Measurements from ENCODE around the gene CHRNA3.
"Not testable (repeated sequence)": the region's sequence is repeated elsewhere in the genome, so short reads cannot be mapped to it uniquely, and the experiment has no call there.

Gene CHRNA3

GRCh38 chr15:78619022-78619950 lies 1.5 kb downstream of the CHRNA3 start:
- H3K27ac ChIP-seq = no peak overlapping the region
- no peak for DNase-seq (ENCODE audit: low read depth, low spot score)

DNA sequence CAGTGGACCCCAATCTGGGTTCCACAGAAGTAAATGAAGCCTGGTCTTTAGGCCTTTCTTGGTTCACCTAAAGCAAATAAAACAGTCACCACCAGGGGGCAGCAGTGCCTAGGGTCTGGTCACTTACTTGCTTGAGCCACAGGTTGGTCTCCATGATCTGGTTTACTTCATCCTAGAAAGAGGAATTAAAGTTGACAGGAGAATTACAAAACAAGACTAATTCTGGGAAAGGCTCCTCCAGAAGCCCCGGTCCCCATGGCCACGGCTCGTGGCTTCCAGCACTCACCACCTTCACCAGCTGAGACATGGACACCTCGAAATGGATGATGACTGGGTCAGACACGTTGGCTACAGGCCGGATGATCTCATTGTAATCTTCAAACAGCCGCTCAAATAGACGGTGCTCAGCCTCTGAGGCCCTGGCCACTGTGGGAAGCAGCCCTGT lies 2.3 kb downstream of the CHRNA3 start:
- no peak for DNase-seq (ENCODE audit: low read depth, low spot score)

DNA sequence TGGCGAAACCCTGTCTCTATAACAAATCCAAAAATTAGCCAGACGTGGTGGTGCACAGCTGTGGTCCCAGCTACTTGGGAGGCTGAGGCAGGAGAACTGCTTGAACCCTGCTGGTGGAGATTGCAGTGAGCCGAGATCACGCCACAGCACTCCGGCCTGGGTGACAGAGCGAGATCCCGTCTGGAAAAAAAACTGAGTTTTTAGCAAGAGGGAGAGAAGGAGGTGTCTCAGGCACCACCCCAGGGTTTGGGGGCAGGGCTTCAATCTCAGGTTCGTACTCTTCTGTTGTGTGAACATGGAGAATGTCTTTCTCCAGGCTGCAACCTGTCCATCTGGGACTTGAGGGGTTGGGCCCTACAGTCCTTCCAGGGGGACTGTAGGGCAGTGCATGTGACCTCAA lies 2.7 kb downstream of the CHRNA3 start:
- H3K27ac ChIP-seq = no peak overlapping the region
- no peak for DNase-seq (ENCODE audit: low read depth, low spot score)

More for the DNA sequence above, 2.3 kb downstream of the CHRNA3 start:
- H3K27ac ChIP-seq = no peak overlapping the region

DNA sequence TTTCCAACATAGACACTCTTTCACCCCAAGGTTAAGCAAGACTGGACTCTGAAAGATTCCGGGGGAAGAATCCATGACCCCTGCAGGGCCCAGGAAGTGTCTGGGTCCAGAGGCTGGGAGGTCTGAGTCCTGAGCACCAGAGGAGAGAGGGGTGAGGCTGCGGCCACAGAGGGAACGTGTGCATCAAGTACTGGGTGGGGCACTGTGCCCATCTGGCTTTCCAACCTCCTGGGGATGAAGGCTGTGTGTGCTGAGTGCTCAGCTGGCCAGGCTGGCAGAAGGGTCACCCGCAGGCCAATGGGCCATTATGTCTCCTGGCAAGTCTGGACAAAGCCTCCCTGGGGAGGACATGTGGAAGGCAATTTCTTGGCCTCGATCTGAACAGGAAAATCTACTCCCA lies 3.3 kb downstream of the CHRNA3 start:
- no peak for DNase-seq (ENCODE audit: low read depth, low spot score)
- H3K27ac ChIP-seq = no peak overlapping the region

- DNase-seq (ENCODE audit: low read depth, low spot score) = no peak
- no peak overlapping the region for H3K27ac ChIP-seq
Observed at GRCh38 chr15:78617076-78617475, 3.7 kb downstream of the CHRNA3 start.

DNA sequence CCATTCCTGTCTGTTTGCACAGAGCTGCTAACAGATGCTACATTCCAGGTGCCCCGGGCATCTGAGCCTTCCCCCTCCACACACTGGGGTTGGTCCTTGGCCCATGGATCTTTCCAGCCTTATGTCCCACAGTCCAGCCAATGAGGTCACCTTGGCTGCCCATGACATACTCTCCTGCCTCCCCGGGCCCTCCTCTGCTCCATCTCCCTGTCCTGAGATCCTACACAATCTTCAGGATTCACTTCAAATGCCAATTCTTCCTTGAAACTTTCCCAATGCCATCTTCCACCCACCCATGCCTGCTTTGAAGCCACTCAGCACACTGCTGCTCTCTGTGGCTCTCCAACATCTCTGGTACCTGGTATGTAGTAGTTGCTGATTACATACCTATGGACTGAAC lies 4.3 kb downstream of the CHRNA3 start:
- no peak for DNase-seq (ENCODE audit: low read depth, low spot score)
- no peak overlapping the region for H3K27ac ChIP-seq

DNA sequence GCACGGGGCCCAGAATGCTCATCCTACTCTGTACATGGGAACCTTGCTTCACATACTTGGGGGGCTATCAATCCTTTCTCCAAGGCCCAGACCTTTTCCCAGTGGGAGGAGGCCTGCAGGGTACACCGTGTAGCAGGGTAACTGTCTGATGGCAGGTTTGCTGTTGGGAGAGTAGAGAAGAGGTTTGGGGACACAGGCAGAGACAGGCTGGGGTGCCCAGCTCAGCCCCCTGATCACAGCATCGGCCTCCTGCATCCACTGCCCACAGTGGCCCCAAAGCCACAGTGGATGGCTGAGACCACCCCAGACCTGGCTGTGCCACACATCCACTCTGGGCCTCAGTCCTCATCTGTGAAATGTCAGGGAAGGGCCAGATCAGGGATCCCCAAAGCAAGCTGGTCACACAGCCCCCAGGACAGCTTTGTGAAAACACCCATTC lies 5.6 kb downstream of the CHRNA3 start:
- no peak for DNase-seq (ENCODE audit: low read depth, low spot score)
- no peak overlapping the region for H3K27ac ChIP-seq

DNA sequence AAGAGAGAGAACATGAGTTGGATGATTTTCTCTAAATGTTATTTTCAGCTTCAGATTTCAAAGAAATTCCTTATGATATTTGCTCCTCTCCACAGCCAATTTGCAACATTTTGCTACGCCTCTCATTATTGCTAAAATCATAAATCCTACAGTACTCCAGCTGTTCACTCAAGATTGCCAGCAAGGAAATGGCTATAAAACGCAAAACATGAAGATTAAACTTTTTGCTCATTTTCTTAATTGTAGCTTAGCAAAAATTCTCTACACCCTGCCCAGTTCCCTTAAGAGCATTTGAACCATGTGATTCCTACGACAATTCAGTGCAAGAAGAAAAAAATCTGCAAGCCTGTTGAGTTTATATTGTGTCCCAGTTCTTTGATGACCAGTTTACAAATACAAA lies 6.8 kb downstream of the CHRNA3 start:
- no peak for DNase-seq (ENCODE audit: low read depth, low spot score)
- no peak overlapping the region for H3K27ac ChIP-seq

DNA sequence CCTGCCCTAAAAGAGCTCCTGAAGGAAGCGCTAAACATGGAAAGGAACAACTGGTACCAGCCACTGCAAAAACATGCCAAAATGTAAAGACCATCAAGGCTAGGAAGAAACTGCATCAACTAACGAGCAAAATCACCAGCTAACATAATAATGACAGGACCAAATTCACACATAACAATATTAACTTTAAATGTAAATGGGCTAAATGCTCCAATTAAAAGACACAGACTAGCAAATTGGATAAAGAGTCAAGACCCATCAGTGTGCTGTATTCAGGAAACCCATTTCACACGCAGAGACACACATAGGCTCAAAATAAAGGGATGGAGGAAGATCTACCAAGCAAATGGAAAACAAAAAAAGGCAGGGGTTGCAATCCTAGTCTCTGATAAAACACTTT lies 11.2 kb downstream of the CHRNA3 start:
- not testable (repeated sequence) for H3K27ac ChIP-seq; DNase-seq (ENCODE audit: low read depth, low spot score)

DNA sequence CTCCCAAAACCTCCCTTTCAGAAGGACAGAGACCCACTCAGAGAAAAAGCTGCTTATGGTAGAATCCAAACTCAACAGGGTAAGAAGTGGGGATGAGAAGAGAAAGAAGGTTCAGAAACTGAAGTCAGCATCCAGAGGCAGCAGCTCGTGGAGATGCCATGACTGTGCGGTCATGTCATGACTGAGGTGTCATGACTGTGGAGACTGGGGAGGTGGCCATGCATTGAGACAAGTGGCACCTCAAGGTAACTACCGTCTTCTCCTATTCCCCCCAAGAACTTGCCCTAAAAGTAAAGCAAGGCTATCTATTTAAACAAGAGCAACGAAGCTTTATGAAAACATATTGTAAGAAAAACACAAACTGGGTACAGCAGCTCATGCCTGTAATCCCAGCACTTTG lies 15.1 kb downstream of the CHRNA3 start:
- DNase-seq (ENCODE audit: low read depth, low spot score) = no peak
- no peak overlapping the region for H3K27ac ChIP-seq

DNA sequence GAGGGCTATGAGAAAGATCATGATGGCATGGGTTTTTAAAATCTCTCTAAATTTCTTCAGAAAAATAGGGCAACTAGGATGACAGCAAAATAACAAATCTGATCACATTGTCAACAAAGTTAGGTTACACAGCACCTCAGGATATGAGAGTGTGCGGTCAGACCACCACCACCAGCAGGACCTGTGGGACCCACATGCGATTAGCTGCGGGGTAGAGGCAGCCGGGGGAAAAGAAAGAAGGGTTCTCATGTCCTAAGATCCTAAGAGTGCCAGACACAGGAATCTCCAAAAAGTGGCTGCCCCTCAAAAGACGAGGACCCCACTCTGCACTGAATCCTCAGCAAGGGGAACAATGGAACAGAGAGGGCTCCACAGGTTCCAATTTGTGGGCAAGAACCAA lies 15.6 kb downstream of the CHRNA3 start:
- no peak overlapping the region for H3K27ac ChIP-seq
- DNase-seq (ENCODE audit: low read depth, low spot score) = no peak

DNA sequence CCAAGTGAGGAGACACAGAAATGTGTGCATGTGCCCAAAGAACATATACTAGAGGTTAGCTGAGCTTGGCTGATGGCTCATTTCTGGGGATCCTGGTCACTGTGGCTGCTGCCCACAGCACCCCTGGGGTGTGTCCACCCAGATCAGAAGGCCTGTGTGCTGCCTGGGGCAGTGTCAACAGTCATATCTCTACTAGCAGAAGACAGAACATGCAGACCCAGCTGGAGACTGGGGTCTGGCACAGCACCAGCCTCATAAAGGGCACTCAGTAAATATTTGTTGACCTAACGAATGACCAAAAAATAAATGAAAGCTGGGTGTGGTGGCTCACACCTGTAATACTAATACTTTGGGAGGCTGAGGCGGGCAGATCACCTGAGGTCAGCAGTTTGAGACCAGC lies 16.4 kb downstream of the CHRNA3 start:
- DNase-seq (ENCODE audit: low read depth, low spot score) = no peak
- H3K27ac ChIP-seq = no peak overlapping the region

- H3K27ac ChIP-seq = no peak overlapping the region
- DNase-seq (ENCODE audit: low read depth, low spot score) = no peak
Observed at GRCh38 chr15:78603467-78603866, 17.3 kb downstream of the CHRNA3 start.

DNA sequence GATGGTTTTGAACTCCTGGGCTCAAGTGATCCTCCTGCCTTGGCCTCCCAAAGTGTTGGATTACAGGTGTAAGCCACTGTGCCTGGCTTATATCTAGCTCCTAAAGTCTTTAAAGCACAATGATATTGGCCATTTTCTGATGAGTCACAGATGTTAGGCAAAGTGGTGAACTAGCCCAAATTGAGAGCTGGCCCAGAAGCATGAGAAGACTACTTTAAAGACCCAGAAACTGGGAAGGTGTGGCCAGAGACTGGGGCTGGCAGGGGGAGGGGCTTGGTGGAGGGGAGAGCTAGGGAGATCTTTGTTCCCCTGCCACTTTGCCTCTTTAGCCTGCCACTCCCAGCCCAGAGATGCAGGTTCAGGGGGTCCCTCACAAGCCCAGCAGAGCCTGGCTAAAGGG lies 21.6 kb downstream of the CHRNA3 start:
- no peak overlapping the region for H3K27ac ChIP-seq
- no peak for DNase-seq (ENCODE audit: low read depth, low spot score)

GRCh38 chr15:78598348-78598747 lies 22.4 kb downstream of the CHRNA3 start:
- no peak overlapping the region for H3K27ac ChIP-seq
- no peak for DNase-seq (ENCODE audit: low read depth, low spot score)

GRCh38 chr15:78597583-78597982 lies 23.2 kb downstream of the CHRNA3 start:
- DNase-seq (ENCODE audit: low read depth, low spot score) = no peak
- no peak overlapping the region for H3K27ac ChIP-seq

DNA sequence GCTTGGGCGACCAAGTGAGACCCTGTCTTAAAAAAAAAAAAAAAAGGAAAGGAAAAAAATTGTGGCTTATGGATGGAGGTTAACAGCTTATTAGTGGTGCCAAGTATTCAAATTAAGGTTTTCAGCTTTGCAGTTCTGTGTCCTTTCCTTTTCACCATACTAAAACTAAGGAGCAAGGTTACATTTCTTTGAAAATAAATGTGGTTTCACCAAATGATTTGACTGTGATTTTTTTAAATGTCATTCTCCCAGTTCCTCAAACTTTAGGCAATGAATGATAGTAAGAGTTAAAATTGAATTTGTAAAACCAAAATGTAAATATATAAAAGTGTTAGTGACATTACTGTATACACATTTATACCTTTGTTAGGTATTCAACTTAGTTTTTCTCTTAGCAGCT lies 45.9 kb downstream of the CHRNA3 start:
- H3K27ac ChIP-seq = no peak overlapping the region
- no peak for DNase-seq (ENCODE audit: low read depth, low spot score)

DNA sequence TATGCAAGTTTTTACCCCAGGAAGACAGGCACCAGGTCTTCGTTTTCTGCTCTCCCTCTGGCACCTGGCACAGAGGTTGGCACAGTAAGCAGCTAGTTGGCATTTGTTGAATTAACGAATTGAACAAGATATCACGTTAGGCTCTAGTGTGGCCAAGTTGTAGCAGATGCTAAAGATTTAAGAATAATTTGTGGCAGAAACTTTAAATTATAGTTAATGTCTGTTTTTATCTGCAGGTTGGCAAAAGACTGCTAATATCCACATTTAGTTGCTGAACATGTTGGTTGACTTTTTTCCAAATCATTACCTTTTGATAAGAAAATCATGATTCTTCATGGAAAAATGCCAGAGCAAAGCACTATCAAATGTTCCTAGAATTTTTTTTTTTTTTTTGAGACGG lies 47.4 kb downstream of the CHRNA3 start:
- DNase-seq (ENCODE audit: low read depth, low spot score) = no peak

DNA sequence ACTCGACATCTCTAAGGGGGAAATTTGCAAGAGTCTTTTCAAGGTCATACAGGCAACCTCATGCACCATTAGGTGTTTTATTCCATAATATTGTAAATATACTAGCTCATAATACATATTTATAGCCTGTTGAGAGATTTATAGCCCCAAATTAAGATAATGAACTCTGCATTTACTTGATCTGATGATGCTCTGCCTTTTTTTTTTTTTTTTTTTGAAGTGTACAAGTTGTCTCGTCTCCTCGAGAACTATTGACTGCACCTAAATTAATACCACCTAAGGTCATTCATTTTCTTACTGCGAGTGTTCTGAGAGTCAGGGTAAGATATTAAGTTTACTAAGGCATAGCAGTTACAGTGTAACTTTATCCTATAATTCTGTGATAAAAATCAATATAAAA lies 49.4 kb downstream of the CHRNA3 start:
- DNase-seq (ENCODE audit: low read depth, low spot score) = no peak
- H3K27ac ChIP-seq = no peak overlapping the region

More for the DNA sequence above, 47.4 kb downstream of the CHRNA3 start:
- H3K27ac ChIP-seq = no peak overlapping the region

- DNase-seq (ENCODE audit: low read depth, low spot score) = no peak
- H3K27ac ChIP-seq = no peak overlapping the region
Observed at GRCh38 chr15:78570710-78571109, 50.1 kb downstream of the CHRNA3 start.

- H3K27ac ChIP-seq = no peak overlapping the region
- no peak for DNase-seq (ENCODE audit: low read depth, low spot score)
Observed at GRCh38 chr15:78567531-78567930, 53.3 kb downstream of the CHRNA3 start.
